ENCODE results near the gene LCORL.
A peak's percentile ranks its signal among the peaks of the same experiment; 100 is the strongest.
"Not testable (repeated sequence)": the region's sequence is repeated elsewhere in the genome, so short reads cannot be mapped to it uniquely, and the experiment has no call there.

Gene LCORL

GRCh38 chr4:18021720-18022571 lies at the start of gene LCORL:
Gene LCORL (minus strand): TSS chr4:18021755. CDS start chr4:18021751, 4 bp downstream.
- peak; percentile 97 for DNase-seq

- DNase-seq, result no peak
These were observed 48.3 kb upstream of the LCORL start for GRCh38 chr4:18069810-18070209.

GRCh38 chr4:18067031-18067430 lies 45.5 kb upstream of the LCORL start:
- no peak for DNase-seq

- DNase-seq, result no peak
These were observed 41.5 kb upstream of the LCORL start for GRCh38 chr4:18063079-18063478.

DNA sequence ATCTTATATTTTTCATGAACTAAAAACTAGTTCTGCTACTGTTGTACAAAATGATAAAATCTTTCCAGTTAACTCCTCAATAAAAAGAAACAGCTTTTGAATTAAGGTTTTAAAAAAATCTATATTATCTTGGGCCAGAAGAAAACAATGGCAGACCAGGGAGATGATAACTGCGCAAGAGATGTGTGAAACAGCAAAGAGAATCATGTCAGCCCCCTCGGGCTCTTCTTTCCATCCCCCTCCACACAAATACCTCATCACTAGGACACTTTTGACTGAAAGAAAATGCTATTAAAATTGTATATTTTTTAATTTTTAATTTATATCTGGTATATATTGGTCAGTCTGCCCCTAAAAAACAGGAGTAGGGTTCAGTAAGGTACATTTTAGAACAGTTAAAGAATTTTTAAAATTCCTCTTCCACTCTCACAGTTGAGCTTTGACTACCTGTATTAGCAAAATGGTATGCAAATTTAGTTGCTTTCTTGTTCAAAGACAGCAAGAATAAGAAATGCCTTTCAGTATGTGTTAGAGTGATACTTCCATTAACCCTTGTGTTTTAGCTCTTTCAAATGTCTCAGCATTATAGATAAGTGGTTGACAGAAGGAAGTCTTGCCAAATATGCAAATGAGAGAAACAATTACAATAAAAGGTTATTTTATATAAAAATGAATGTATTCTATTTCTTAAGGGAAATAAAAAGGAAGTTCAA lies 36.4 kb upstream of the LCORL start:
- no peak for DNase-seq

DNA sequence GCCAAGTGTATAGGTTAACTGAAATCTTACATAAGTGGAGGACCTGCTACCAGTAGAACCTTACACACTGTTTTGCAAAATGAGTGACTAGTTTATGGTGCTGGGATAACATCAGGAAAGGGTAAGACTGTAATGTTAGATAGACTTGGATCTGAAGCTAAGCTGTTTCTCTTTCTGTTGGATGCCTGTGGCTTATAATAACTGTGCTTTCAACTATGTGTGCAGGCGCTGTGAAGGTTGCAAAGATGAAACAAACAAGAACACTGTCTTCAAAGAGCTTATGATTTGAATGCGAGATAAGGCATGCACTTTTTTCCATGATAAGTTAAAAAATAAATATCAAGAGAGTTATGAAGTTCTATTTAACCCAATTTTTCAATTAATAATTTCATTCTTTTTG lies 34.5 kb upstream of the LCORL start:
- no peak for DNase-seq

DNA sequence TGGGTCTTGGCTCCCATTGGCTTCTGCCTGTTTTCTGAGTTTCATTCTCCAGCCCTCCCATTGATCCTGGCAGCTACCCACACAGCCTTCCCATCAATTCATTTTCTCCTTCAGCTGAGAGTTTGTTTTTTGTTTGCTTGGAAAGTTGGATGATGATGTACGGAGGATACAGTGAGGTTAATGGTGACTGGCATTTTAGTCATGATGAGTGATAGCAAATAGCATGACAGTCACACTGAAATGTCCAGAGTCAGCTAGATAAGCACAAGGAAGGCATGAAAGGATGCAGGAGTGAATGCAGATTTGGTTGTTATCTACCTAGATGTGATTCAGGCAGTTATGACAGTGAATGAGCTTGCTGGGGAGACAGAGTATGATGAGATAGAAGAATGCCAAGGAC lies 30.6 kb upstream of the LCORL start:
- no peak for DNase-seq

DNA sequence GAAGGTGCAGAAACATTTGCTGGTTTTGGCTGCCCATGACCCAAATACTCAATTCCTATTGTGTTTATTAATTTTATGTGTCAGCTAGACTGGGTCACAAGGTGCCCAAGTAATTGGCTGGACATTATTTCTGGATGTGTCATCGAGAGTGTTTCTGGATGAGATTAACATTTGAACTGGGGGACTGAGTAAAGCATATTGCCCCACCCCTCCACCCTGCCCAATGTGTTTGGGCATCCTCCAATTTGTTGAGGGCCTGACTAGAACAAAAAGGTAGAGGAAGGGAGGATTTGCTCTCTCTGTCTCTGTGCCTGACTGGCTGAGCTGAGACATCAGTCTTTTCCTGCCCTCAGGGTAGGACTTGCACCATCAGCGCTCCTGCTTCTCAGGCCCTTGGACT lies 29.7 kb upstream of the LCORL start:
- DNase-seq, result no peak

DNA sequence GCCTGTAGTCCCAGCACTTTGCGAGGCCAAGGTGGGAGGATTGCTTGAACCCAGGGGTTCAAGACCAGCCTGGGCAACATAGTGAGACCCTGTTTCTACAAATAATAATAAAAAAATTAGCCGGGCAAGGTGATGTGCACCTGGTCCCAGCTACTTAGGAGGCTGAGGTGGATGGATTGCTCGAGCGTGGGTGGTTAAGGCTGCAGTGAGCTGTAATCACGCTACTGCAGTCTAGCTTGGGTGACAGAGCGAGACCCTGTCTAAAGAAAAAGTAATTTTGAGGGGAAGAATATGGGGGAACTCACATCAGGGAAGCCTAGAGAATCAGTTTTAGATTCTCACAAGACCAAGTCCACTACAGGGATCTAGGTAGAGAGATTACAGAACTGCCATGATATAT lies 28.9 kb upstream of the LCORL start:
- DNase-seq, result no peak

DNA sequence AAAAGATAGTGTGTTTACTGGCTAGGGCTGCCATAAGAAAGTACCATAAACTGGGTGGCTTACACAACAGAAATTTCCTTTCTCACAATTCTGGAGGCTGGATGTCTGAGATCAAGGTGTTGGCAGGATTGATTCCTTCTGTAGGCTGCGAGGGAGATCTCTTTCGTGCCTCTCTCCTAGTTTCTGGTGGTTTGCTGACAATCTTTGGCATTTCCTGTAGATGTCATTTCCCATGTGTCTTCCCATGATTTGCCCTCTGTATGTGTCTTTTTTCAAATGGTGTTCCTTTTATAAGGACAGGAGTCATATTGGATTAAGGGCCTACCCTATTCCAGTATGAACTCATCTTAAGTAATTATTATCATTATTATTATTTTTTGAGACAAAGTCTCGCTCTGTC lies 27.9 kb upstream of the LCORL start:
- DNase-seq, result no peak

DNA sequence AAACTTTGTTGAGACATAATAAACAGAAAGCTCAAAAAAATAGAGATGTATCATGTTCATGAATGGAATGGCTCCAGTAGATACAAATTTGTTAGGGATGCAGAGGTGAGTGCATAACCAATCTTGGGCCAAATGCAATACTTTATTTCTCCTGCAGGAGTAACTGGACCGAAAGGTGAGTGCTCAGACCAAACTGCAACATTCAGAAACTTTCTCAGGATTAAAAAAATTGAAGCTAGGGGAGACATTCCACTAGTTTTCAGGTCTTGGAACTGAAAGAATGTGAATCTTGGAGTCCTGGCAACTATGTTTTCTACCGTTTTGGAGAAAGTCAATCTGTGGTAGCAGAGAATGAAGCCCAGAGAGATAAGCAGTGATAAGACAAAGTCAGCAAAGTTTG lies 21.2 kb upstream of the LCORL start:
- no peak for DNase-seq

DNA sequence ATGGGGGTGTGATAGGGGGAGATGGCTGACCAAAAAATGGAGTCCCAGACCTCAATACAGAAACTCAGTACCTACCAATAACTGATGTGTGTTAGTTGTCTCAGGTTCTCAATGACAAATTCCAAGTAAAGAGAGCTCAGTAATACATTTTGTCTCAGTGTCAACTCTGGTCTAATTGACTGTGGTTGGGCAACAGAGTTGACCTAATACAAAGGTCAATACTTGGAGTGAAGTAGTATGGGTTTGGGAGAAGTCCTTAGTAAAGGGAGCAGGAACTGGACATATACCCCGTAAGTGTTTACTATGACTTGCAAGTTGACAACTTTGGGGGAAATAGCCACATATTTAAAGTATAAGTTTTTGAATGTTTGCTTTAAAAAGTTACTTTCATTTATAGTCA lies 20.5 kb upstream of the LCORL start:
- no peak for DNase-seq

DNA sequence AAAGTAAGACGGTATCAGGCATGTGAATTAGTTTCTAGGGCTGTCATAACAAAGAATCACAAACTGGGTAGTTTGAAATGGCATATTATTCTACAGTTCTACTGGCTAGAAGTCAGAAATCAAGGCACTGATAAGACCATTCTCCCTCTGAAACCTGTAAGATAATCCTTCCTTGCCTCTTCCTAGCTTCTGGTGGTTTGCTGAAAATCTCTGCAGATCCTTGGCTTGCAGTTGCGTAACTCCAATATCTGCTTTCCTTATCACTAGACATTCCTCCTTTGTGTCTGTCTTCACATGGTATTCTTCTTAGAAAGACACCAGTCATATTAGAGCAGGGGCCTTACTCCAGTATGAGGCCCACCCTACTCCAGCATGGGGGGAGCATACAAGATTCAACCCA lies 19.6 kb upstream of the LCORL start:
- no peak for DNase-seq

DNA sequence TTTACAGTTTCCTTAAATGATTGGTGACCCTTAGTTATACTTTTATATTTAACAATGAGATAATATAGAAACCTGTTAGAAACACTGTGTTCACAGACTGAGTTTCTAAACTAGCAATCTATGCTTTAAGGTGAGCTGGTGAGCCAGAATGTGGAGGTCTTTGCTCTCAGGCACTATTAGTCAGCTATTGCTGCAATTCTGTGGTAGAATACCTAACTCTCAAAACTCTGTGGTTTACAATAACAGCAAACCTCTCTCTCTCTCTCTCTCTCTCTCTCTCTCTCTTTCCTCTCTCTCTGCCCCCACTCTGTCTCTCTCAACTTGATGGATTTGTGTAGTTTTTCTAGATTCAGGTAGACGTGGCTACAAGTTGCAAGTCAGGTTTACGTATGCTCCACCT lies 17.6 kb upstream of the LCORL start:
- DNase-seq, result no peak

- not testable (repeated sequence) for DNase-seq
These were observed 14.8 kb upstream of the LCORL start for GRCh38 chr4:18036369-18036768.

- no peak for DNase-seq
These were observed 12.5 kb upstream of the LCORL start for GRCh38 chr4:18034099-18034498.

DNA sequence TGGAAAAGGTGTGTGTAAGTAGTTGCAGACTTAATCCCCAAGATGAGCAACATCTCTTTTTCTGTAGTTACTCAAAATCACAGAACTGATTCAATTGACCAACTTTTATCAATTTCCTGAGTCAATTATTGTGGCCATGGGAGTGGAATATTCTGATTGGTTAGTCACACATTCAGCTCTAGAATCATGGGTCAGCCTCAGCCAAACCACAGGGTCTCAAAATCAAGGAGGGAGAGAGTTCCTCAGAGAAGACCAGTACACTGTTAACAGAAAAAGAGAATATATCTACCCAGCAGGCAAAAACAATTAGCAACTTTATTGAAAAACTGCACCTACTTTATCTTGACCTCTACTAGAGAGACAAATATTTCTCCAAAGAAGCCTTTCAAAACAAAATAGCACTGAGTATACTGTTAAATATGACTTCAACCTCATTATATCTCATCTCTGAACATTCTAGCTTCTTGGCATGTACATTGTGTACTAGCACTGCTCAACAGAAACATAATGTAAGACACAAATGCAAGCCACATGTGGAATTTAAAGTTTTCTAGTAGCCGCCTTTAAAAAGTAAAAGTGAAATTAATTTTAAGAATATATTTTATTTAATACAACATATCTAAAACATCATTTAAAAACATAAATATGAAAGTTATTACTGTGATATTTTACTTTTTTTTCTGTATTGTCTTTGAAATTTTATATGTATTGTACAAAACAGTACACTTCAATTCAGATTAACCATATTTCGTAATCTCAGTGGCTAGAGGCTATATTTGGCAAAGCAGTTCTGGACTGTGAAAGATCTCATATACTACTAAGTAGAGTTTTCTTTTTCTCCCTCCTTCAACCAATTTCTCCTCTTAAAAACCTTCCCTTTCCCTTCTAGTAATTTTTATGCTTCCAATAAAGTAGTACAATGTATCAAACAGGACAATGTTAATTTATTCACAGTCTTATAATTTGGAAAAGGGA lies 11.8 kb upstream of the LCORL start:
- no peak for DNase-seq

GRCh38 chr4:18025288-18025687 lies 3.7 kb upstream of the LCORL start:
- no peak for DNase-seq

DNA sequence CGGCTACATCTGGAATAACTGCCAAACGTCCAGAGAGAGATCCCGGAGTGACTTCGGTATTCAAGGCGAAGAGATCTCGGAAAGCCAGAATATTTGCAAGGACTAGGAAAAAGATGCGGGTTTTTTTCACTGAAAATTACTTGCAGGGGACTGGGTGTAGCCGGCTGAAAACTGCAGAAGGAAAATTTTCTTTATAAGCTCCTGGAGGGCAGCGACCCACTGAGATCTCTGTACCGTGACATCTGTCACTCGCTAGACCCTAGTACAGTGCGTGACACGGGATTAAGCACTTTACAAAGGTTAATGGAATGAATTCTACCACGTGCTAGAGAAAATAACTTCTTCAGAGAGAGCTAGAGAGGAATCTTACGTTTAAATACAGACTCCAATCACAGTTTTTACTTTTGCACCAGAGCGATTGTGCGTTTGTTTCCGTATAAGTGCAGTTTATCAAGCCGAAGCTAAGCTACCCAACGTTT lies 1.1 kb upstream of the LCORL start:
- DNase-seq, result no peak

DNA sequence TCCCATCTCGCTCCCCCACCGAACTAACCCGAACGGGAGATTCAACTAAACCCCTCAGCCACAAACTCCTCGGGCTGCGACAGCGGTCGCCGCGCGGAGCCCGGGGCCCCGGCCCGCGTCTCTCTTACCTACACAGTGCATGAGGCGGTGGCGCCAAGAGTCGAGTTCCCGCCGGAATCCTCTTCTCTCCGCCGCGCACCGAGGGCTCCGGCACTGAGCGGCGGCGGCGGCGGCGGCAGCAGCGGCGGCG lies 160 bp downstream of the LCORL start:
- DNase-seq, result no peak

DNA sequence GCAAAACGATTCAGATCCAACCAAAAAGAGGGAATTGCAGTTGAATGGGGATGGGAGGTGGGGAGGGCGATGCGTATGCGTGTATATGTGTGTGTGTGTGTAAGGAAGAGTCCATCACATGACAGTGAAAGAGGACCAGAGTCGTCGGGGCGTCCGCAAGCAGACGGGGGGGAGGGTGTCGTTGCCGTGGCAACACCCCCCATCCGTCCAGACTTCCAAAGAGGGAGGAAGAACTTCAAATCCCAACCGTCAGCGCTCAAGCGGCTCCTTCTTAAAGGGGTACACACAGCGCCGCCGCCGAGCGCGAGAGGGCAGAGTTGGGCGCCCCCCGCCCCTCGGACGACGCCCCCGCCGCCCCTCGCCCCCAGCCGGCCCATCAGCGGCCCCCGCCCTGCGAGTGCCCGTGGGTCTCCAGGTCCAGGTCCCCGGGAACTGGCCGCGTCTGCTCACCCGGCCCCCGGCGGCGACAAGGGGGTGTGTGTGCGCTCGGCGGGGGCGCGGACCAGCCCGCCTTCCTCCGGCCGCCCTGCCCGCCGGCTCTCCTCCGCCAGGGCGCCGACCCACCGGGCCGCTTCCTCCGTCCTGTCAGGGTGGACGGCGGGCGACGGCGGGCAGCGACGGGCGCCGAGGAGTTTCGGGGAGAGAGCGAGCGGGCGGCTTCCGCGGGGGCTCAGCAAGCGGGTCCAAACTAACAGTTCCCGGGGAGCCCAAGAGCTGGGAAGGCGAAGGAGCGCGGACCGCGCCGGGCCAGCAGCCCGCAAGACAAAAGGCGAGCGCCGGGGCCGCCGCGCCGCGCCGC lies 685 bp downstream of the LCORL start:
- peak; percentile 52 for DNase-seq

GRCh38 chr4:18020145-18020670 lies 1.3 kb downstream of the LCORL start:
- no peak for DNase-seq

All from kidney glomerular epithelial cell (primary cell).